GM20000 (cell line): ENCODE measurements around the gene CXCR1.

Experiments
- DNase-seq: peaks from one replicate; pipeline ENCODE4 v3.0.0; 2012; ENCODE audit warnings: low spot score
- CTCF ChIP-seq: IDR thresholded peaks from 2 replicates; pipeline ENCODE4 v1.5.1; 2012; ENCODE audit warnings: mild to moderate bottlenecking, control low read depth; ENCODE audit errors: extremely low read depth, missing control alignments

CXCR1 gene

GRCh38 chr2:218166791-218167190, at the start of gene CXCR1:
Gene CXCR1, minus strand, starts transcription at chr2:218166962. Its CDS starts 1,751 bp downstream, at chr2:218165211.
- no peak for DNase-seq
- TF ChIP-seq CTCF = no peak

GRCh38 chr2:218216336-218216673, 49.5 kb upstream of the CXCR1 start:
- no peak for TF ChIP-seq CTCF
- DNase-seq = no peak

- TF ChIP-seq CTCF = no peak
- DNase-seq = no peak
Observed at GRCh38 chr2:218214116-218214515, 47.4 kb upstream of the CXCR1 start.

GRCh38 chr2:218209078-218209477, 42.3 kb upstream of the CXCR1 start:
- no peak for TF ChIP-seq CTCF
- DNase-seq = no peak

GRCh38 chr2:218202266-218202665, 35.5 kb upstream of the CXCR1 start:
- no peak for DNase-seq
- TF ChIP-seq CTCF = no peak

GRCh38 chr2:218196974-218197373, 30.2 kb upstream of the CXCR1 start:
- TF ChIP-seq CTCF = no peak
- no peak for DNase-seq

GRCh38 chr2:218194880-218195279, 28.1 kb upstream of the CXCR1 start:
- no peak for DNase-seq
- no peak for TF ChIP-seq CTCF
